HAP-1 (cell line): ENCODE measurements around the gene NOL4L.

ENCODE experiments used
- DNase-seq, 2 experiments: peaks; one replicate each; pipeline ENCODE4 v3.0.0-alpha.2; 2016 to 2020; ENCODE audit warnings: low spot score in 2 of 2
- H3K27me3 ChIP-seq: fragments of 250-450 bp; sonication (Bioruptor Pico); 2 replicates; pipeline ENCODE4 v1.5.1; 2020; ENCODE audit warnings: low read depth, mild to moderate bottlenecking, moderate library complexity
- H3K36me3 ChIP-seq: fragments of 250-450 bp; sonication (Bioruptor Pico); replicated peaks from 2 replicates; pipeline ENCODE4 v1.5.1; 2020; ENCODE audit warnings: mild to moderate bottlenecking
- H3K4me1 ChIP-seq: fragments of 250-450 bp; sonication (Bioruptor Pico); 2 replicates; pipeline ENCODE4 v1.5.1; 2020; ENCODE audit warnings: mild to moderate bottlenecking
- H3K4me3 ChIP-seq: fragments of 250-450 bp; sonication (Bioruptor Pico); 2 replicates; pipeline ENCODE4 v1.5.1; 2020; ENCODE audit warnings: mild to moderate bottlenecking, moderate library complexity
- H3K9me3 ChIP-seq: fragments of 250-450 bp; sonication (Bioruptor Pico); 2 replicates; pipeline ENCODE4 v1.5.1; 2020; ENCODE audit warnings: mild to moderate bottlenecking, moderate library complexity
- in situ Hi-C: fragments of 300-500 bp; cut with MboI; formaldehyde crosslinking; loops from 3 replicates; pipeline ENCODE4 v1.14.3; 2020; ENCODE audit warnings: low sequenced_read_pairs, inconsistent platforms, mixed read lengths

The NOL4L gene

GRCh38 chr20:32547753-32548034 lies 37.4 kb downstream of the NOL4L start:
- in situ Hi-C loops, result no loop called here
- no peak for DNase-seq

GRCh38 chr20:32546918-32547752 lies 38.0 kb downstream of the NOL4L start:
- no peak overlapping the region for H3K4me3 ChIP-seq
- no peaks in the 10 kb centered on the region; the same call in 1 of the 2 replicates for H3K27me3 ChIP-seq
- no peak for DNase-seq
- peaks cover under 1% of the 10 kb centered on the region for H3K4me1 ChIP-seq
- in situ Hi-C loops, result no loop called here
- H3K9me3 ChIP-seq, result no peaks in the 10 kb centered on the region
- no peaks in the 10 kb centered on the region for H3K36me3 ChIP-seq

More at GRCh38 chr20:32547753-32548034, 37.4 kb downstream of the NOL4L start:
- H3K27me3 ChIP-seq, result no peaks in the 10 kb centered on the region; the same call in 1 of the 2 replicates
- H3K4me1 ChIP-seq, result no peaks in the 10 kb centered on the region
- H3K36me3 ChIP-seq, result no peaks in the 10 kb centered on the region
- H3K4me3 ChIP-seq, result no peak overlapping the region
- H3K9me3 ChIP-seq, result no peaks in the 10 kb centered on the region

- no peaks in the 10 kb centered on the region for H3K9me3 ChIP-seq
- in situ Hi-C loops, result no loop called here
- H3K4me3 ChIP-seq, result no peak overlapping the region
- H3K27me3 ChIP-seq, result no peaks in the 10 kb centered on the region; the same call in 1 of the 2 replicates
- DNase-seq, result no peak
- no peaks in the 10 kb centered on the region for H3K36me3 ChIP-seq
- peaks cover 12% of the 10 kb centered on the region for H3K4me1 ChIP-seq
Observed at GRCh38 chr20:32544893-32545840, 40.0 kb downstream of the NOL4L start.

DNA sequence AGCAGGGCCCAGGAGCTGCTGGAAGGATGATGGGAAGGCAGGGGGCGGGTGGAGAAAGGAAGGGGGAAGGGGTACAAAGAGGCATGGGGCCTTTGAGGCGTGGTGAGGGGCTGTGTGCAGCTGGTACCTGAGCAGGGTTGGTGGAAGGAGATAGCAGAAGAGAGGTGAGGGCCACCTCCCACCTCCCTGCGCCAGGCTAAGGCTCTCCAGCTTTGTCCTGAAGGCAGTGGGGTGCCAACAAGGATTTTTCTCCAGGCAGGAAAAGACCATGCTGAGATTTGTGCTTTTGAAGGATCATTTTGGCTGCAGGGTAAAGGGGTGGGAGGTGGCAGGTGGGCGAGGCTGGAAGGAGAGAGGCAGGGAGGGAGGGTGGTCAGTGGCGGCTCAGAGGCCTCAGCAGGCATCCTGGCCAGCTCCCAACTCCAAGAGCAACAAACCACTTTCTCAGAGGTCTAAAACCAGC lies 40.8 kb downstream of the NOL4L start:
- in situ Hi-C loops, result no loop called here
- Histone ChIP-seq H3K36me3 (no peaks in the 10 kb centered on the region), H3K27me3 (no peaks in the 10 kb centered on the region; the same call in 1 of the 2 replicates), H3K9me3 (no peaks in the 10 kb centered on the region), H3K4me1 (peaks cover 12% of the 10 kb centered on the region), H3K4me3 (no peak overlapping the region)
- DNase-seq, result no peak

GRCh38 chr20:32543570-32544259 lies 41.4 kb downstream of the NOL4L start:
- DNase-seq, result no peak
- no peak overlapping the region for H3K4me3 ChIP-seq
- no peaks in the 10 kb centered on the region for H3K9me3 ChIP-seq
- no peaks in the 10 kb centered on the region; the same call in 1 of the 2 replicates for H3K27me3 ChIP-seq
- in situ Hi-C loops, result no loop called here
- H3K4me1 ChIP-seq, result peaks cover 12% of the 10 kb centered on the region
- H3K36me3 ChIP-seq, result no peaks in the 10 kb centered on the region

DNA sequence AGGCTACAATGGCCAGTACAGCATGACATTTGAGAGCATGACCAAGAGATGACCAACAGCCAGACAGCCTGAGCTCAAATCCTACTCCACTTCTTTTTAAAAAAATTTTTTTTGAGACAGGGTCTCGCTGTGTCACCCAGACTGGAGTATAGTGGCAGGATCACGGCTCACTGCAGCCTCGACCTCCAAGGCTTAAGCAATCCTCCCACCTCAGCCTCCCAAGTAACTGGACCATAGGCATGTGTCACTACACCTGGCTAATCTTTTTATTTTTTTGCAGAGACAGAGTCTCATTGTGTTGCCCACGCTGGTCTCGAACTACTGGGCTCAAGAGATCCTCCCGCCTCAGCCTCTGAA lies 42.9 kb downstream of the NOL4L start:
- H3K36me3 ChIP-seq, result no peaks in the 10 kb centered on the region
- in situ Hi-C loops, result no loop called here
- no peak for DNase-seq
- no peak overlapping the region for H3K4me3 ChIP-seq
- peaks cover 12% of the 10 kb centered on the region for H3K4me1 ChIP-seq
- H3K9me3 ChIP-seq, result no peaks in the 10 kb centered on the region
- H3K27me3 ChIP-seq, result no peaks in the 10 kb centered on the region

DNA sequence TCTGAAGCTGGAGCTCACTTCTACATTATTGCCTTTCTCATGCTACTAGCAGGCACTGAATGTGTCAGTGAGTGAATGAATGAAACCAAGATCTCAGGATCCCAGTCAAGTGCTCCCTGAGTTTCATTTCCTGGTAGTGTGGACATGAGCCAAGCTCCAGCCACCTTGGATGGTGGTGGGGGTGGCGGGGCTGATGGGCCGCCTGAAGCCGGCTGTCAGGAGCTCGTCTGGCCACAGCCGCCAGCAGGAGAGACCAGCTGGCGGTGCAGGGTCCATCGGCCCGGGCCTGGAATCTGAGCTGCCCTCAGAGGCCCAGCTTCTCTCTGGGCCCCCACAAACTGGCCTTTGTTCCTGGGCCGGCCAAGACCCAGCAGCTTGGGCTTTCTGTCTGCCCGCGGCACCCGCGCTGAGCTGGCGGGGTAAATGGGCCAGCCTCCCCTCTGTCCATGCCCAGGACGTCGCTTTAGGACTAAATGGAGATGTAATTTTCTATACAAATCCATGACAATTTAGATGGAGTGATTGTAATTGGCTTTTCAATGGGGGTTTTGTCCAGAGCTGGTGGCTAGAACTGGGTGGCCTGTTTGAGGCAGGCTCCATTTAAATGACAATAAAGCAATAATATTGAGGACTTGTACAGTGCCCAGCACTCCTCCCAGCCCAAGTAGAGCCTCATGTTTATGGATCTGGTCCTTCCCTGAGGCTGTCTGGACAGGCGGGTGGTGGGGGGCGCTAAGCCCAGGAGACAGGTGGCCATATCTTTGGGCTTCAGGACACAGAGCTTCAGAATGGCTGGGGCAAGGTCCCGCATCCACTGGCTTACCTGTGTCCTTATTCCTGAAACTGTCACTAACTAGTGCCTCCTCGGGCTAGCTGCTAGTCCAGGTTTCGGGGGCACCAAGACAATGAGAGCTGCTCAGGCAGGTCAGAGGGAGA lies 43.5 kb downstream of the NOL4L start:
- peak; percentile 69 to 83 for DNase-seq
- Histone ChIP-seq H3K9me3 (no peaks in the 10 kb centered on the region), H3K36me3 (no peaks in the 10 kb centered on the region), H3K4me3 (no peak overlapping the region), H3K4me1 (peaks cover 12% of the 10 kb centered on the region), H3K27me3 (no peaks in the 10 kb centered on the region)
- in situ Hi-C loops, result no loop called here

DNA sequence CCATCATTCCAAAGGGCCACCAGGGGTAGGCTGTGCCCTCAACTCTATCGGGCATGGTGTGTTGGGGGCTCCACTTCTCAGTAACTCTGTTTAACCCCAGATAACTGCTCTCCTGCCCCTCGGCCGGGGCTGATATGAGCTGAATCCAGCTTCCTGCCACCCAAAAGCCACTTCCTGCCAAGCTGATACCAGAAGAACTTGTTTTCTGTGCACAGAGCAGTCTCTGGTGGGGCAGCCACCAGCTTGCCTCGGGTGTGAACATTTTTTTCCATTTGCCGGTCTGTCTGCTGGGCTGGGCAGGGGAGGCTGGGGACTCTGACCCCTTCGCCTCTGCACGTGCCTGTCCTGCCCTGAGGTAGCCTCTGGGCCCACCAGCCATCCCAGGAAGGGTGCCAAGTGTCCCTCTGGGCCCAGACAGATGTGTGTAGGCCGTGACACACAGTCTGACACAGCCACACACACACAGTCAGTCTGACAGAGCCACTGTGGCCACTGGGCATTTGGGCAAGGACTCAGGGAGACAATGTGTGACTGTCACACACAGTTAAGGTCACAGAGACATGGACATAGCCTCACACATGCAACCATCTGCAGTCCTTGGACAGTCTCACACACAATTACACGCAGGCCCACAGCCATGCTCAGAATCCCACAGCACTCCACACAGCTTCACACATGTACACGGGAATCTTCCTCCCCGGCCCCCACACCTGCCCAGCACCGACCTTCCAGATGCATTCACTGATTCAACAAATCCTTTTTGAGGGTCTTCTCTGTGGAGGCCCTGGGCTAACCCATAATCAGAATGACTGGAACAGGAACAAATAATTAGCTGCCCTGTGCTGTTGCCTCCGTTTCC lies 45.1 kb downstream of the NOL4L start:
- Histone ChIP-seq H3K4me3 (no peak overlapping the region), H3K4me1 (peaks cover 12% of the 10 kb centered on the region), H3K36me3 (no peaks in the 10 kb centered on the region), H3K27me3 (no peaks in the 10 kb centered on the region), H3K9me3 (no peaks in the 10 kb centered on the region)
- no peak for DNase-seq
- in situ Hi-C loops, result no loop called here

DNA sequence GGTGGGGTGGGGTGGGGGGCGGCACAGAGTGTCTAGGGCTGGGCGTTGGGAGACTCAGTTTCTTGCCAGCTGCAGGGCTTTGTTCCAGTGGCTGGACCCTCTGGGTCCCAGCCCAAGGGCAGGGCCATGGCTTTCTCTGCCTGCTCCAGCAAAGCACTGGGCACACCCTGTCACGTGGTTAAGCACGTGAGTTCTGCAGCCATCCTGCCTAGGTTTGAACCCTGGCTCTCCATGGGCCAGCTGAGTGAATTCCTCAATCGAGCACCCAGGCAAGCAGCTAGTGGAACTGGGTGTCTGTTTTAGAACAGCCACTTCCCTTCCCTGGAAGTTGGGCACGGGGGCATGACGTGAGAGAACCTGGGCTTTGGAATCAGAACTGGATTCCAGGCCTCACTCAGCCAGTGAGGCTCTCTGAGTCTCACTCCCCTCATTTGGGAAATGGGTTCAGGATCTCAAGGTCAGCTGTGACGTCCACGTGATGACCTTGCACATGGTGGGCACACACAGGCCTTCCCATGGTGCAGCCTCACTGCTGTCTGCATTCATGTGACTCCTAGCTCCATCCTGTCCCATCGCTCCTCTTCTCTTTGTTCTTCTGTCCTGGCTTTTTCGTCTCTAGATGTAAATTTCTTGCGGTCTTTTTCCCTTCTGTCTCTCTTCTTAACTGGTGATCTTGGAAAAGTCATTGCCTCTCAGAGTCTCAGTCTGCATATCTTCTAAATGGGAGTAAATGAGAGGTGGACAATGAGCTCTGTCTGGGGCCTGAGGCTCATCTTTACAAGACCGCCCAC lies 45.9 kb downstream of the NOL4L start:
- H3K4me1 ChIP-seq, result peaks cover 12% of the 10 kb centered on the region
- H3K36me3 ChIP-seq, result no peaks in the 10 kb centered on the region
- in situ Hi-C loops, result no loop called here
- no peaks in the 10 kb centered on the region for H3K9me3 ChIP-seq
- no peak for DNase-seq
- no peak overlapping the region for H3K4me3 ChIP-seq
- no peaks in the 10 kb centered on the region for H3K27me3 ChIP-seq

DNA sequence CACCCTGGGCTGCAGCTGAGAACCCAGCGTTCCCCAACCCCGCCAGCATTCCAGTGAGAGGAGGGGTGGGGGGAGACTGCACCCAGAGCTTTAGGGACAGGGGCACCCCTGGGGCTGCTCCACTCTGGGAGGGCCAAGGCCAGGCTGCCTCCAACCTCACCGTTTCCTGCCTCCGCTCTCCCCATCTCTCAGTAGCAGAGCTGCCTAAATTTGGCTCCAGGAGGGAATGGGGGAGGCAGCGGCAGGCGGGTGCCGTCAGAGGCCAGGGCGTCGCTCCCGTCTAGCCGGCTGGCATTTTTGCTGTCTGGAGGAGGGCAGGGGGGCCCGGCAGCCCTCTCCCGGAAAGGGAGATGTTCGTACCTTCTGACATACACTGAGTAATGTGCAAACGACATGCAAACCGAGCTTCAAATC lies 46.6 kb downstream of the NOL4L start:
- Histone ChIP-seq H3K9me3 (no peaks in the 10 kb centered on the region), H3K4me3 (no peak overlapping the region), H3K27me3 (no peaks in the 10 kb centered on the region), H3K36me3 (no peaks in the 10 kb centered on the region), H3K4me1 (peaks cover 12% of the 10 kb centered on the region)
- in situ Hi-C loops, result no loop called here
- no peak for DNase-seq

DNA sequence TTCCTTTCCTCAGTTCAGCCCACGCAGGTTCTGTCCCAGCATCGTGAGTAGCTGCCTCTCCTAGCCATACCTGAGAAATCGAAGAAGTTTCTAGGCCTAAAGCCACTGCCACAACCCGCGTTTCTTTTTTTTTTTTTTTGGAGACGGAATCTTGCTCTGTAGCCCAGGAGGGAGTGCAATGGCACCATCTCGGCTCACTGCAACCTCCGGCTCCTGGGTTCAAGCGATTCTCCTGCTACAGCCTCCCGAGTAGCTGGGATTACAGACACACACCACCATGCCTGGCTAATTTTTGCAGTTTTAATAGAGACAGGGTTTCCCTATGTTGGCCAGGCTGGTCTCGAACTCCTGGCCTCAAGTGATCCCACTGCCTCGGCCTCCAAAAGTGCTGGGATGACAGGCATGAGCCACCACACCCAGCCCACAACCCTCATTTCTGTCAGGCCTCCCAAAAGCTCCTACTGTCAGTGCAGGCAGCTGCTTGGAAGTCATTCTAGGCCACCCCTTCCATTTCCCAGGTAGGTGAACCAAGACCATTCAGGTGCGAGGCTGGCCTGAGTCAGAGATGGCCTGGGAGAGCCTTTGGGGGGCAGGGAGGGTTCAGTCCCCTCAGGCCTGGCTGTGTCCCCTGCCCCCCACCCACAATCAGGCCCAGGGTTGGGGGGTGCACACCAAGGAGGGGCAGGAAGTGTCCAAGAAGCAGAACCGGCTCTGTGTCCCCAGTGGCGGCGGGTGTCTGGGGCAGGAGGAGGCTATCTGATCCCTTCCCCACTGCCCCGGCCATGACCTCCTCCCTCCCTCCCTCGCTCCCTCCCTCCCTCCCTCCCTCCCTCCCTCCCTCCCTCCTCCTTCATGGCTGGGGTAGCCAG lies 47.2 kb downstream of the NOL4L start:
- Histone ChIP-seq H3K4me3 (no peak overlapping the region), H3K27me3 (no peaks in the 10 kb centered on the region), H3K9me3 (no peaks in the 10 kb centered on the region), H3K4me1 (peaks cover 12% of the 10 kb centered on the region), H3K36me3 (no peaks in the 10 kb centered on the region)
- no peak for DNase-seq
- in situ Hi-C loops, result no loop called here
